GM21381 (cell line): Measurements from ENCODE around the gene SNAI1.

Experiments used
- ATAC-seq: cut with Tn5 transposase; IDR thresholded peaks from one replicate; pipeline ENCODE4 v1.9.1; 2021; ENCODE audit warnings: mild to moderate bottlenecking, moderate library complexity; ENCODE audit not compliant: unreplicated experiment

The SNAI1 gene

GRCh38 chr20:50032955-50033666 is 50.3 kb downstream of the SNAI1 start:
- ATAC-seq = no peak

DNA sequence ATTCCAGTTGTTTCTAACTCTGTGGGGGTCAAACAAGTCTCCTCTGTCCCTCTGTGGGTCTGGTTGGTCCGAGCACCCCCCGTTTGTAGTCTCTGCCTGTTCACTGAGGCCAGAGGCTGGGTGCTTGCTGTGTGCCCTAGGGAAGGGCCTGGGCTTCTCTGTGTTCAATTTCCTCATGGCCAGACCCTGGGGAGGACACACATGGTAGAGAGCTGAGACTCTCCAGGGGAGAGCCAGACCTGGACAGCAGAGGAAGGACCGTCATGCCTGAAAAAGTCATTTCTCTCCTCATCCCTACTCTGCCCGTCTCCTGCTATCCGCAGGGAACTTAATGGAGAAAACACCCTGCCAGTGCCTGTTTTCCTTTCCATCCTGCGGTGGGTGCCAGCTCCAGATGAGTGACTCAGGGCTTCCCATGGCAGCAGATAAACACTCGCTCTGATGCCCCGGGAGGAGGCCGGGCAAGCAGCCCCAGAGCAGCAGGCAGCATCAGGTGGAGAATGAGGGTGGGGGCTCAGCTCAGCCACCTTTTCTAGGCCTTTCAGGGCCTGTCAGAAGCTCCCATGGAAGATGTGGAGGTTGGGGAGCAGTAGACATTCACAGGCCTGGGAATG is 51.9 kb downstream of the SNAI1 start:
- ATAC-seq = no peak

GRCh38 chr20:50036703-50037102 is 53.9 kb downstream of the SNAI1 start:
- ATAC-seq = no peak

- no peak for ATAC-seq
Measured at GRCh38 chr20:50037123-50037522, 54.3 kb downstream of the SNAI1 start.

GRCh38 chr20:50037575-50037974 is 54.8 kb downstream of the SNAI1 start:
- no peak for ATAC-seq

DNA sequence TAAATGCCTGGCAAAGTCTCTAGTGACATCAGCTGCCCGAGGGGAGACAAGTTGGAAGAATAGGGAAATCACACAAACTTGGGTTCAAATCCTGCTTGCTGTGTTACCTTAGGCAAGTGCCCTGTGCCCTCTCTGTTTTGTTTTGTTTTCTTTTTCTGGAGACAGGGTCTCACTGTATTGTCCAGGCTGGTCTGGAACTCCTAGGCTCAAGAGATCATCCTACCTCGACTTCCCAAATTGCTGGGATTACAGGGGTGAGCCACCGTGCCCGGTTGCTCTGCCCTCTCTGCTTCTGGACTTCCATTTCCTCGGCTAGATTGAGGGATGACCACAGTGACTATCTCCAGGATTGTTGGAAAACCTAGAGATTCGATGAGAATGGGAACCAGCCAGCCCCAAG is 55.4 kb downstream of the SNAI1 start:
- ATAC-seq = no peak
